ENCODE data around the gene BRME1.

- TF ChIP-seq EZH2 (IDR thresholded peaks at IDR 0.05) (no peak), CTCF (IDR thresholded peaks at IDR 0.05) (no peak), EZH2phosphoT487 (IDR thresholded peaks at IDR 0.05) (no peak)
Observed at GRCh38 chr19:13873834-13874515, 31.9 kb downstream of the BRME1 start.

All from neural progenitor cell (in vitro differentiated cells).